Smooth muscle cell (in vitro differentiated cells): ENCODE results near the gene GGNBP2. TPM values are rescaled to one million over a fixed set of nuclear protein-coding genes. Genes with fewer than 3 reads are reported as not detected.

Experiments used
- DNase-seq: peaks from one replicate; lab custom pipeline; 2025; ENCODE audit not compliant: unreplicated experiment; lab: John Stamatoyannopoulos, UW
- H2AFZ ChIP-seq: fragments of 200-600 bp; sonication (generic); 2 replicates; pipeline ENCODE4 v1.6.0; 2016; ENCODE audit warnings: antibody characterized with exemption, low read depth, mild to moderate bottlenecking
- H3F3A ChIP-seq: fragments of 200-600 bp; sonication (generic); 2 replicates; pipeline ENCODE4 v1.6.0; 2017; ENCODE audit warnings: antibody characterized with exemption, low read depth
- H3K27ac ChIP-seq: fragments of 200-600 bp; sonication (generic); 2 replicates; pipeline ENCODE4 v1.5.1; 2016; ENCODE audit warnings: low read depth, mild to moderate bottlenecking
- H3K27me3 ChIP-seq: fragments of 200-600 bp; sonication (generic); 2 replicates; pipeline ENCODE4 v1.6.1; 2016; ENCODE audit warnings: low read depth, mild to moderate bottlenecking
- H3K36me3 ChIP-seq: fragments of 200-600 bp; sonication (generic); 2 replicates; pipeline ENCODE4 v1.5.1; 2016; ENCODE audit warnings: low read depth
- H3K4me1 ChIP-seq: fragments of 200-600 bp; sonication (generic); 2 replicates; pipeline ENCODE4 v1.5.1; 2016; ENCODE audit warnings: low read depth
- H3K4me2 ChIP-seq: fragments of 200-600 bp; sonication (generic); 2 replicates; pipeline ENCODE4 v1.6.0; 2016; ENCODE audit warnings: mild to moderate bottlenecking
- H3K4me3 ChIP-seq: fragments of 200-600 bp; sonication (generic); 2 replicates; pipeline ENCODE4 v1.5.1; 2016; ENCODE audit warnings: mild to moderate bottlenecking
- H3K79me2 ChIP-seq: fragments of 200-600 bp; sonication (generic); 2 replicates; pipeline ENCODE4 v1.6.0; 2016; ENCODE audit warnings: low read depth, mild to moderate bottlenecking
- H3K9ac ChIP-seq: fragments of 200-600 bp; sonication (generic); 2 replicates; pipeline ENCODE4 v1.6.0; 2016; ENCODE audit warnings: low read depth
- H3K9me3 ChIP-seq: fragments of 200-600 bp; sonication (generic); replicated peaks from 2 replicates; pipeline ENCODE4 v1.5.1; 2016; ENCODE audit warnings: low read depth
- H4K20me1 ChIP-seq: fragments of 200-600 bp; sonication (generic); 2 replicates; pipeline ENCODE4 v1.6.0; 2016; ENCODE audit warnings: low read depth
- CTCF ChIP-seq: fragments of 200-600 bp; sonication (generic); IDR thresholded peaks from 2 replicates; pipeline ENCODE4 v1.5.1; 2017; ENCODE audit warnings: borderline replicate concordance, mild to moderate bottlenecking, antibody characterized with exemption; ENCODE audit not compliant: insufficient read depth, poor library complexity, severe bottlenecking
- WGBS: methylation state at CpG from one replicate; pipeline ENCODE4 v1.1.7; 2016; ENCODE audit warnings: low lambda C conversion rate; 5-methylcytosine and 5-hydroxymethylcytosine counted together
- polyA plus RNA-seq: library from polyadenylated mRNA; unstranded; fragments of >200 nt; fragmentation: Nextera tagmentation; extraction: Ambion mirVana; gene quantifications from 2 replicates; pipeline ENCODE4 v1.2.1, GENCODE V29; 2016
- total RNA-seq: library from RNA; depleted of rRNA; stranded (reverse); fragments of >200 nt; gene quantifications from 2 replicates; pipeline ENCODE4 v1.2.3, GENCODE V29; 2014

GGNBP2 gene
- total and polyA plus RNA-seq, 2 experiments from 2014 or later: 54.4 to 56.6 TPM

DNA sequence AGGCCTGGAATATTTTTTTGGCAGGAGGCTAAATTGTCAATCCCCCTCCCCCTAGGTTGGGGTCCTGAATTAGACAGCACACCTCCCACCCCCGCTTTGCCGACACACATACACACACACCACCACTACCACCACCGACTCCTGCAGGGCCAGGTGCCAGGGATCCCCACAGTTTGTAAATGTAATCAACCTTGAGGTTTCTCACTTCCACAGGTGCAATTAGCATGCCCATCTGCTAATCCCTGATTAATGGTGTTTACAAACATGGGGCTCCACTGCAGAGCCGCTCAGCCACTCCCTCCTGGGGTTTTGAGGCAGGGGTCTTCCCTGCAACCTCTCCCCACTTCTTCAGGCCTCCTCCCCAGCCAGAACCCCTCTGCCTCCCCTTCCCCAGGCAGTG is 68.4 kb downstream of the GGNBP2 start:
- H4K20me1 ChIP-seq: no peaks in the 10 kb centered on the region
- no peak for TF ChIP-seq CTCF

GRCh38 chr17:36614081-36614480 is 69.4 kb downstream of the GGNBP2 start:
- Histone ChIP-seq H3K4me3 (no peak overlapping the region), H3K9ac (no peak overlapping the region), H4K20me1 (no peaks in the 10 kb centered on the region), H3F3A (no peaks in the 10 kb centered on the region), H3K9me3 (no peaks in the 10 kb centered on the region), H3K36me3 (no peaks in the 10 kb centered on the region), H3K4me1 (no peaks in the 10 kb centered on the region), H3K79me2 (no peaks in the 10 kb centered on the region), H3K4me2 (no peak overlapping the region), H2AFZ (no peak overlapping the region), H3K27me3 (no peaks in the 10 kb centered on the region), H3K27ac (no peak overlapping the region)
- 87% methylated on average over 7 of the region's 7 CpGs for WGBS
- no peak for TF ChIP-seq CTCF
- DNase-seq: no peak

More for the DNA sequence above, 68.4 kb downstream of the GGNBP2 start:
- Histone ChIP-seq H3K79me2 (no peaks in the 10 kb centered on the region), H3K27ac (no peak overlapping the region), H3K4me2 (no peak overlapping the region), H3K9ac (no peak overlapping the region), H3K9me3 (no peaks in the 10 kb centered on the region), H3F3A (no peaks in the 10 kb centered on the region), H2AFZ (no peak overlapping the region), H3K4me3 (no peak overlapping the region), H3K36me3 (no peaks in the 10 kb centered on the region), H3K27me3 (no peaks in the 10 kb centered on the region), H3K4me1 (no peaks in the 10 kb centered on the region)
- 78% methylated on average over 4 of the region's 4 CpGs for WGBS
- DNase-seq: no peak

GRCh38 chr17:36614933-36615332 is 70.2 kb downstream of the GGNBP2 start:
- 68% methylated on average over 5 of the region's 5 CpGs for WGBS
- Histone ChIP-seq H4K20me1 (no peaks in the 10 kb centered on the region), H3K27ac (no peak overlapping the region)

More at GRCh38 chr17:36614933-36615332, 70.2 kb downstream of the GGNBP2 start:
- Histone ChIP-seq H3K79me2 (no peaks in the 10 kb centered on the region), H3K27me3 (no peaks in the 10 kb centered on the region), H3K36me3 (no peaks in the 10 kb centered on the region), H3K4me3 (no peak overlapping the region), H3K9ac (no peak overlapping the region), H2AFZ (no peak overlapping the region), H3K4me2 (no peak overlapping the region), H3K9me3 (no peaks in the 10 kb centered on the region), H3F3A (no peaks in the 10 kb centered on the region), H3K4me1 (no peaks in the 10 kb centered on the region)
- TF ChIP-seq CTCF: no peak
- no peak for DNase-seq
